Left renal cortex interstitium (tissue), 4 donors: ENCODE results near the gene DCAF7. TPM values are rescaled to one million over a fixed set of nuclear protein-coding genes. Genes with fewer than 3 reads are reported as not detected.

ENCODE experiments used
- DNase-seq, 4 donors: peaks; one replicate each; pipeline ENCODE4 v3.0.0-alpha.2; 2013; ENCODE audit warnings: low read depth in 4 of 4, low spot score in 2 of 4, missing footprints in 1 of 4
- polyA plus RNA-seq, 4 donors: library from polyadenylated mRNA; unstranded; fragments of 120-200 nt; gene quantifications; one replicate each; pipeline ENCODE4 v1.2.1, GENCODE V29; 2013; ENCODE audit not compliant: insufficient read length in 4 of 4

Gene DCAF7
- polyA plus RNA-seq, 4 donors, result 101 to 116 (median 111) TPM

- no peak for DNase-seq
Observed at GRCh38 chr17:63623786-63624530, 73.7 kb downstream of the DCAF7 start.

DNA sequence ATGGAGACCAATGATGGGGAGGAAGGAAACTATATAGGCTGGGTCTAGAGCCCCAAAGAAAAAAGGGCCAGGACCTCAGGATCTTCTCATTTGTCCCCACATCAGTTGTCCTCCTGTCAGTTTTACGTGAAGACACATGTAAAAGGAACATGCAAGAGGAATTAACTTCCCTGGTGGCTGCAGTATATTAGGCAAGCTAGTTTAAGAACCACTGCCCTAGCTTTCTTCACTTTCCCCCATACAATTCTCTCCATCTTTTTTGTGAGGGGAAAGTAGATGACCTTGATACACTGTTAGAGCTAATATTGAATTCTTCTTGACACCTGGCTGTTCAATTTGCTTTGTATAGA is 74.2 kb downstream of the DCAF7 start:
- no peak for DNase-seq

DNA sequence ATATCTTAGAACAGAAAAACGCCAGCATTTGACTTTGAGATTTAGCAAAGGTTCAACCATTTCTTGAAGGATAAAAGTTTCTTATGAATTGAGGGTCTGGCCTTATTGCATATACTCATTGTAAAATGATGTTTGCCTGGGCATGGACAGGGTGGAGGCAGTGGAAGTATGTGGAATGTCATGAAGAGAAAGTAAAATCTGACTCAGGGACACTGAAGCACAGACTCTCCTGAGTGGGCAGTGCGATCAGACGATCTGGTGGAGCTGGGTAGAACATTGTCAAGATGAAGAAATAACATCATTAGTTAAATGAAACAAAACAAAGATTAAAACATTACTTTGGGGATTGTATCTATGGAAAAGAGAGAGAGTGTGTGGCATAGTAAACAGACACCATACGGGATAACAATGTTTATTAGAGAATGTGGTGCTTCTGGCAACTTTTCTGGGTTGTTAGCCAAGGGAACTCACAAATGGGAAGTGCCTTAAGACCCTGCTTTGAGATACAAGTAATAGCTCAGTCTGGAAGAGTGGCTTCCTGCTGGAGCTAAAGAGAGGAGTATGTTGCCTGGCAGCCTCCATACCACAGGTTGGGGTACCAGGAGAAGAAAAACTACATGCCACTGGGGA is 76.4 kb downstream of the DCAF7 start:
- no peak for DNase-seq

DNA sequence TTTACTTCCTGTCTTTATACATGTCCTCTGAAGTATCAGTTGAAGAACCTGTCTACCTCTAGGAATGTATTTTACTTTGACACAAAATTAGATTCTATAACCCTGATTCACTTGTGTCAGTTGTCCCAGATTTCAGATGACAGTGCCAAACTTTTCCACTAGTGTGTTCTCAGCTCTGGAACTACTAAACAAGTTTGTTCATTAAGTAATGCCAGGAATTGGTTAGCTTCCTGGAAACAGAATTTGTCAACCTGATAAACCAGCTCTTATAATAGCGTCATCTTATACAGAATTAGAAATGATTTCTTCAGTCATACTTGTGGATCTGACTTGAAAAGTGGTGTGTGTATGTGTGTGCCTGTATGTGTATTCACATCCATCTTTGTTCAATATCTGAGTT is 79.3 kb downstream of the DCAF7 start:
- DNase-seq, result no peak

DNA sequence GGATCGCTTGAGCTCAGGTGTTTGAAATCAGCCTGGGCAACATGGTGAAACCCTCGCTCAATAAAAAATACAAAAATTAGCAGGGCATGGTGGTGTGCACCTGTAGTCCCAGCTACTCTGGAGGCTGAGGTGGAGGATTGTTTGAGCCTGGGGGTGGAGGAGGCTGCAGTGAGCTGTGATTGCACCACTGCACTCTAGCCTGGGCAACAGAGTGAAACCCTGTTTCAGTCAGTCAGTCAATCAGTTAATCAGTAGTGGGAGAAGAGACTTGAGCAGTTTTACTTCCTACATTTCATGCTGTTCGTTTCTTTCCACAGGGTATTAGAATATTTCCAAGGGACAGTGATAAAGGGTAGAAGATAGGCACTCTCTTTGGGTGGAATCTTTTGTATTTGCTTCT is 80.8 kb downstream of the DCAF7 start:
- no peak for DNase-seq

- no peak for DNase-seq
Observed at GRCh38 chr17:63631626-63632025, 81.3 kb downstream of the DCAF7 start.

DNA sequence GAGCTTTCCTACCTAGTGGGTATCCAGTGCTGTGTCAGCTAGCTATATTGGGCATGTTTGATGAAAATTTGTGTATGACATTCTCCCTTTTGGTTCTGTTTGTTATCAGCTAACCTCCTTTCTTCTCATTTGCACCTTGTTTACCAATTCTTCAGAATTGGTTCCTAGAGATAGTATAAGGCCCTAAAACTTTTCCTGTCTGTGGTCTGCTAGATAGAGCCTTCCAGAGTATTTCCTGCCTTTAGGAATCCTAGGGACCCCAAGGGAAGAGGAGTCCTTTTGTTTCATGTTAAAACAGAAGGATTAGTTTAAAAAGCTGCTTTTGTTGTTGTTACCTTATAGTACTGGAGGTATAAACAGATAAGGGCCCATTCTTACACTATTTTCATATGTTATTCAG is 83.5 kb downstream of the DCAF7 start:
- DNase-seq, result no peak

- DNase-seq, result no peak
Observed at GRCh38 chr17:63634163-63634562, 83.9 kb downstream of the DCAF7 start.

- DNase-seq, result no peak
Observed at GRCh38 chr17:63634816-63635215, 84.5 kb downstream of the DCAF7 start.

DNA sequence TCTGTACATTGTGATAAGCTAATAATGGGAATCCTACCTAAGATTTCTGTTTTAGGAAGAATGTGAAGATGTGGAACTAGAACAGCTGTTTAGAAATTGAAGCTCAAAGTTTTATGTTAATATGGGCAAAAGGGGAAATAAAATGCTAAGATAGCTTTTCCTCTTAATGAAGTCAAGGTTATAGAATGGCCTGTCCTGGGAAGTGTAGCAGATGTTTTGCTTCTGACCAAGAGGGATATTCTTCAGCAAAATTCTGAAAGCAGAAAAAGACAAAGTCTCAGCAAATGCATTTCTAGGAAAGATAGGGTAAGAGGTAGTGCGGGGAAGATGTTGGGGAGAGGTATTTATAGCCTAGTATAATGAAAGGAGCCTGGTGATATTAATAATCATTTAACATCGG is 85.0 kb downstream of the DCAF7 start:
- DNase-seq, result no peak

DNA sequence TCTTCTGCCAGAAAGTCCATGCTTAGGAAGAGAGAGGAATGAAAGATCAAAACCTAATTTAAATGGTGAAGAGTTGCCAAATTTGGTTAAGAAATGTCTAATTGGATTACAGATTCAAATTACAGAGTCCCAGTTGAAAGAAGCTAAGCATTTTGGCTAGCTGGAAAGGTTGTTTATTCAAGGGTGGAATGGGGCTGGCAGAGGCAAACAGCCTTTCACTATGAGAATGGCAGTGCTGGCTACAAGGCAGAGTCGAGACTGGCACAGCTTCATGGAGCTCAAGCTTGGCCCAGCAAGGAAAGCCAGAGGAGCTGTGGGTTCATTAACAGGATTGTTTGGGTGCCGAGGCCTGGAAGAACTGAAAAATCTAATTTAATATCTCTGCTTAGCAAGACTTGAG is 85.5 kb downstream of the DCAF7 start:
- no peak for DNase-seq

DNA sequence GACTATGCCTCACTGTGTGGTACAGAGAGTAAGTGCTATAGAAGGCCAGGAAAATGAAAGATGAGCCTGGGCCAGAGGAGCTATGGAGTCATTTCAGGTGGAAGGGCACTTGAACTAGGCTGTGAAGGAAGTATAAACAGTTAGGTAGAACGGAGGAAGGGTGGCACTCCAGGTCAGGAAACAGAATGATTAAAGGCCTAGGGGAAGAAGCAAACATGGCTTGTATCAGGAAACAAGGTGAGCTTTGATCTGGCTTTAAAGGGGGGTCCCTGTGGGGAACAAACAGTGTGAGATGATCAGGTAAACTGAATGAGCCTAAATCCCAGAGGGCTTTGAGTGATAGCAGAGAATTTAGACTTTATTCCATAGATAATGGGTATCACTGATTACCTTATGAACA is 88.8 kb downstream of the DCAF7 start:
- DNase-seq, result no peak

- DNase-seq, result no peak
Observed at GRCh38 chr17:63640038-63640437, 89.8 kb downstream of the DCAF7 start.

- no peak for DNase-seq
Observed at GRCh38 chr17:63641692-63642448, 91.6 kb downstream of the DCAF7 start.

Other genes starting within 250 kb of the DCAF7 start
- gene CYB561, start 104.2 kb upstream of the DCAF7 start, polyA plus RNA-seq, result 10 to 100 TPM; 25.5 to 36.2 (median 31.0) TPM
- gene ACE, start 73.4 kb upstream of the DCAF7 start, polyA plus RNA-seq, result 10 to 100 TPM; 11.9 to 20.4 (median 16.3) TPM
- 1 to 10 TPM; 1.4 to 2.7 (median 1.8) TPM for gene KCNH6, start 27.1 kb upstream of the DCAF7 start, polyA plus RNA-seq
- 10 to 100 TPM; 26.7 to 30.9 (median 28.4) TPM for gene TACO1, start 50.4 kb downstream of the DCAF7 start, polyA plus RNA-seq
- gene MAP3K3, start 71.9 kb downstream of the DCAF7 start, polyA plus RNA-seq, result 10 to 100 TPM; 27.5 to 34.9 (median 31.3) TPM
- 10 to 100 TPM; 21.9 to 40.3 (median 31.8) TPM for gene LIMD2, start 149.6 kb downstream of the DCAF7 start, polyA plus RNA-seq
- gene STRADA, start 191.3 kb downstream of the DCAF7 start, polyA plus RNA-seq, result 10 to 100 TPM; 35.9 to 80.8 (median 54.7) TPM
- gene CCDC47, start 223.1 kb downstream of the DCAF7 start, polyA plus RNA-seq, result 100 to 1,000 TPM in 3 of 4 donors, 10 to 100 TPM in 1; 86.9 to 126 (median 108) TPM
- gene DDX42, start 223.7 kb downstream of the DCAF7 start, polyA plus RNA-seq, result 100 to 1,000 TPM; 125 to 212 (median 183) TPM